Liver (tissue), 9 donors: ENCODE data around the gene MADD. TPM values are rescaled to one million over a fixed set of nuclear protein-coding genes. Genes with fewer than 3 reads are reported as not detected.

Experiments
- DNase-seq: peaks from one replicate; pipeline ENCODE4 v3.0.0-alpha.2; 2017; ENCODE audit warnings: low spot score
- H3K27ac ChIP-seq, 2 donors: one replicate each; pipeline ENCODE4 v1.7.0; 2013; ENCODE audit warnings: inconsistent platforms in 2 of 2, low read length in 2 of 2, control low read depth in 1 of 2, low read depth in 1 of 2, mild to moderate bottlenecking in 1 of 2
- H3K27me3 ChIP-seq, 4 donors: one replicate each; pipeline versions ENCODE4 v1.6.1 to v1.7.0; 2013; ENCODE audit warnings: low read length in 3 of 4, inconsistent platforms in 1 of 4, mild to moderate bottlenecking in 1 of 4, moderate library complexity in 1 of 4; ENCODE audit not compliant: control insufficient read depth in 4 of 4, insufficient read depth in 4 of 4
- H3K36me3 ChIP-seq, 4 donors: one replicate each; pipeline versions ENCODE4 v1.6.1 to v1.7.0; 2013; ENCODE audit warnings: low read length in 3 of 4, mild to moderate bottlenecking in 3 of 4, low read depth in 1 of 4, moderate library complexity in 1 of 4; ENCODE audit not compliant: control insufficient read depth in 4 of 4, insufficient read depth in 3 of 4
- H3K4me1 ChIP-seq, 4 donors: one replicate each; pipeline versions ENCODE4 v1.6.1 to v1.7.0; 2013; ENCODE audit warnings: low read length in 3 of 4, mild to moderate bottlenecking in 3 of 4, moderate library complexity in 1 of 4; ENCODE audit not compliant: control insufficient read depth in 4 of 4, insufficient read depth in 4 of 4
- H3K4me3 ChIP-seq, 3 donors: one replicate each; pipeline versions ENCODE4 v1.6.1 to v1.7.0; 2013; ENCODE audit warnings: low read length in 3 of 3, control low read depth in 1 of 3, low read depth in 1 of 3, mild to moderate bottlenecking in 1 of 3
- H3K9ac ChIP-seq, 2 donors: one replicate each; pipeline ENCODE4 v1.7.0; 2013; ENCODE audit warnings: low read length in 2 of 2, mild to moderate bottlenecking in 2 of 2, moderate library complexity in 2 of 2, control low read depth in 1 of 2, low read depth in 1 of 2
- H3K9me3 ChIP-seq, 4 donors: one replicate each; pipeline versions ENCODE4 v1.6.1 to v1.7.0; 2013; ENCODE audit warnings: low read length in 3 of 4; ENCODE audit not compliant: control insufficient read depth in 4 of 4
- FOXA1 ChIP-seq: IDR thresholded peaks from 2 replicates; pipeline ENCODE4 v1.6.1; 2016; ENCODE audit warnings: antibody characterized with exemption
- HNF4A ChIP-seq, 2 donors: conservative IDR thresholded peaks; 2 replicates each; pipeline ENCODE4 v1.6.1; 2016; ENCODE audit warnings: antibody characterized with exemption in 2 of 2, mild to moderate bottlenecking in 2 of 2
- HNF4G ChIP-seq: IDR thresholded peaks from 2 replicates; pipeline ENCODE4 v1.6.1; 2016; ENCODE audit warnings: antibody characterized with exemption
- JUND ChIP-seq, 2 donors: IDR thresholded peaks; 2 replicates each; pipeline ENCODE4 v1.6.1; 2016; ENCODE audit warnings: antibody characterized with exemption in 2 of 2
- MAX ChIP-seq: IDR thresholded peaks from 2 replicates; pipeline ENCODE4 v1.6.1; 2016; ENCODE audit warnings: antibody characterized with exemption
- NR2F2 ChIP-seq: IDR thresholded peaks from 2 replicates; pipeline ENCODE4 v1.6.1; 2016; ENCODE audit warnings: antibody characterized with exemption
- SP1 ChIP-seq: IDR thresholded peaks from 2 replicates; pipeline ENCODE4 v1.6.1; 2018; ENCODE audit warnings: antibody characterized with exemption, mild to moderate bottlenecking
- TAF1 ChIP-seq: conservative IDR thresholded peaks from 2 replicates; pipeline ENCODE4 v1.6.1; 2016; ENCODE audit warnings: antibody characterized with exemption, mild to moderate bottlenecking
- YY1 ChIP-seq: IDR thresholded peaks from 2 replicates; pipeline ENCODE4 v1.6.1; 2016; ENCODE audit warnings: antibody characterized with exemption, mild to moderate bottlenecking
- WGBS: extraction: QIAGEN DNeasy Blood & Tissue Kit; methylation state at CpG from one replicate; pipeline ENCODE4 v1.1.7; 2013; 5-methylcytosine and 5-hydroxymethylcytosine counted together
- polyA plus RNA-seq, 2 donors: library from polyadenylated mRNA; stranded (reverse) in 1 of 2; unstranded in 1 of 2; fragments of 200-250 nt in 1 of 2; fragments of >200 nt in 1 of 2; fragmentation: Nextera tagmentation in 1 of 2; extraction: Ambion mirVana in 1 of 2; gene quantifications; one replicate each; pipeline versions ENCODE4 v1.2.1 to v1.2.3, GENCODE V29; 2013 to 2015
- total RNA-seq, 2 donors: library from RNA; depleted of rRNA; stranded (reverse); fragments of >200 nt; gene quantifications; one replicate each; pipeline ENCODE4 v1.2.3, GENCODE V29; 2014
- TF ChIP-seq, protein P1 (sequence below): fragments of 150-350 bp; IDR thresholded peaks from 2 replicates; pipeline ENCODE4 v1.5.1; 2017; ENCODE audit warnings: improper control_type of control experiment, low read depth, low read length; ENCODE audit not compliant: missing input control
- TF ChIP-seq, protein P2 (sequence below): IDR thresholded peaks from 2 replicates; pipeline ENCODE4 v1.6.1; 2016; ENCODE audit warnings: antibody characterized with exemption
- TF ChIP-seq, protein P3 (sequence below): IDR thresholded peaks from 2 replicates; pipeline ENCODE4 v1.6.1; 2016; ENCODE audit warnings: antibody characterized with exemption
- donor health status: healthy.
- donor health status: healthy.
- donor health status: healthy.
- donor health status: healthy.
- donor health status: healthy.

Gene MADD
- total and polyA plus RNA-seq, 4 donors, result 9.9 to 20.5 (median 11.1) TPM

DNA sequence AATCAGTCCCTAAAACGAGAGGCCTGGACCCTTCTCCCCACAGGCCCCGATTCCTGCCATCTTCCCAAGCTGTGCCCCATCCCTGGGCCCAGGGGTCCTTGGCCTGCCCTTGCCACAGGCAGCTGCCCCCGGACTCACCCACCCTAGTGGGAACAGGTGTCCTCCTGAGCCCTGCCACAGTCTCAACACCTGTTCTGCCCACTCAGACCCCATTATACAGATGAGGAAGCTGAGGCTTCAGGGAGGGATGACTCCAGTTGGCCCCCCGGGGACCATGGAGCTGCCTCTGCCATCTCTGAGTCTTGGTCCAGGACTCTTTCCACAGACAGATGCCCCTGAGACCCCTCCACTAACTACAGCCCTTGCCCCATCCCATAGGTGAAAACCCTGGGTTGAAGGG lies 66.7 kb downstream of the MADD start:
- Histone ChIP-seq H3K27me3 (no peaks in the 10 kb centered on the region), H3K36me3 (no peaks in the 10 kb centered on the region), H3K9me3 (no peaks in the 10 kb centered on the region), H3K9ac (no peak overlapping the region), H3K4me1 (no peaks in the 10 kb centered on the region), H3K27ac (no peak overlapping the region), H3K4me3 (no peak overlapping the region)
- TF ChIP-seq, protein P1, sequence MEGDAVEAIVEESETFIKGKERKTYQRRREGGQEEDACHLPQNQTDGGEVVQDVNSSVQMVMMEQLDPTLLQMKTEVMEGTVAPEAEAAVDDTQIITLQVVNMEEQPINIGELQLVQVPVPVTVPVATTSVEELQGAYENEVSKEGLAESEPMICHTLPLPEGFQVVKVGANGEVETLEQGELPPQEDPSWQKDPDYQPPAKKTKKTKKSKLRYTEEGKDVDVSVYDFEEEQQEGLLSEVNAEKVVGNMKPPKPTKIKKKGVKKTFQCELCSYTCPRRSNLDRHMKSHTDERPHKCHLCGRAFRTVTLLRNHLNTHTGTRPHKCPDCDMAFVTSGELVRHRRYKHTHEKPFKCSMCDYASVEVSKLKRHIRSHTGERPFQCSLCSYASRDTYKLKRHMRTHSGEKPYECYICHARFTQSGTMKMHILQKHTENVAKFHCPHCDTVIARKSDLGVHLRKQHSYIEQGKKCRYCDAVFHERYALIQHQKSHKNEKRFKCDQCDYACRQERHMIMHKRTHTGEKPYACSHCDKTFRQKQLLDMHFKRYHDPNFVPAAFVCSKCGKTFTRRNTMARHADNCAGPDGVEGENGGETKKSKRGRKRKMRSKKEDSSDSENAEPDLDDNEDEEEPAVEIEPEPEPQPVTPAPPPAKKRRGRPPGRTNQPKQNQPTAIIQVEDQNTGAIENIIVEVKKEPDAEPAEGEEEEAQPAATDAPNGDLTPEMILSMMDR, result no peak
- DNase-seq, result no peak
- 94% methylated on average over 4 of the region's 4 CpGs for WGBS

DNA sequence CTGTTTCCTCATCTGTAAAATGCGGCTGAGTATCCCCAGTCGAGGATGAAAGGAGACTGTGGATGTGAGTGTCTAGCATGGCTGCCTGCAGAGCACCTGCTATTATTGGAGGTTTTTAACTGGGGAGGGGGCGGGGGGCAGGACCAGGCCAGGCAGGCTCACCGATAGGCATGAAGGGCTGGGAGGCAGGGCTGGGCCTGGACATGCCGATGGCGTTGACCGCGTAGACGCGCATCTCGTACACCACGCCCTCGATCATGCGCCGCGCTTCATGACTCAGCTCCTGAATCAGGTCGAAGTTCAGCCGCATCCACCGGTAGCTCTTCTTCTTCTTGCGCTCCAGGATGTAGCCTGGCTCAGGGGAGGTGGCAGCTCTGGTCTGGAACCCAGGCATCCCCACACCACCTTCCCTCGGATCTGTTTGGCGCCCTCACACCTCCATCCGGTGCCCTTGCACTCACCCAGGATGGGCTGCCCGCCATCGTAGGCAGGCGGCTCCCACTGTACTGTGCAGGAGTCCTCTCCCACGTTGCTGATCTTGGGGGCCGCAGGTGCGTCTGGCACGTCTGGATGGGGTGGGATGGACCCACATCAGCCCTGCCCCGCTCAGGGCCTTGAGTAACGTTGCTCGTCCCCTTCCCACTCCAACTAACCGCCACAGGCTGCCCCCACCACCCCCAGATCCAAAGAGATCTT lies 67.4 kb downstream of the MADD start:
- Histone ChIP-seq H3K4me1 (no peaks in the 10 kb centered on the region), H3K4me3 (no peak overlapping the region), H3K9me3 (no peaks in the 10 kb centered on the region), H3K27me3 (no peaks in the 10 kb centered on the region), H3K36me3 (no peaks in the 10 kb centered on the region), H3K9ac (no peak overlapping the region), H3K27ac (no peak overlapping the region)
- WGBS, result 93% methylated on average over 34 of the region's 34 CpGs
- TF ChIP-seq, protein P2, sequence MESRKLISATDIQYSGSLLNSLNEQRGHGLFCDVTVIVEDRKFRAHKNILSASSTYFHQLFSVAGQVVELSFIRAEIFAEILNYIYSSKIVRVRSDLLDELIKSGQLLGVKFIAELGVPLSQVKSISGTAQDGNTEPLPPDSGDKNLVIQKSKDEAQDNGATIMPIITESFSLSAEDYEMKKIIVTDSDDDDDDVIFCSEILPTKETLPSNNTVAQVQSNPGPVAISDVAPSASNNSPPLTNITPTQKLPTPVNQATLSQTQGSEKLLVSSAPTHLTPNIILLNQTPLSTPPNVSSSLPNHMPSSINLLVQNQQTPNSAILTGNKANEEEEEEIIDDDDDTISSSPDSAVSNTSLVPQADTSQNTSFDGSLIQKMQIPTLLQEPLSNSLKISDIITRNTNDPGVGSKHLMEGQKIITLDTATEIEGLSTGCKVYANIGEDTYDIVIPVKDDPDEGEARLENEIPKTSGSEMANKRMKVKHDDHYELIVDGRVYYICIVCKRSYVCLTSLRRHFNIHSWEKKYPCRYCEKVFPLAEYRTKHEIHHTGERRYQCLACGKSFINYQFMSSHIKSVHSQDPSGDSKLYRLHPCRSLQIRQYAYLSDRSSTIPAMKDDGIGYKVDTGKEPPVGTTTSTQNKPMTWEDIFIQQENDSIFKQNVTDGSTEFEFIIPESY, result no peak
- no peak for TF ChIP-seq HNF4A (conservative IDR thresholded peaks at IDR 0.05)
- no peak for TF ChIP-seq TAF1
- no peak for TF ChIP-seq HNF4G
- TF ChIP-seq, protein P3, sequence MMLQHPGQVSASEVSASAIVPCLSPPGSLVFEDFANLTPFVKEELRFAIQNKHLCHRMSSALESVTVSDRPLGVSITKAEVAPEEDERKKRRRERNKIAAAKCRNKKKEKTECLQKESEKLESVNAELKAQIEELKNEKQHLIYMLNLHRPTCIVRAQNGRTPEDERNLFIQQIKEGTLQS, result no peak
- TF ChIP-seq, protein P1, result no peak
- no peak for DNase-seq

- DNase-seq, result no peak
- Histone ChIP-seq H3K9ac (no peak overlapping the region), H3K4me3 (no peak overlapping the region), H3K27ac (no peak overlapping the region), H3K27me3 (no peaks in the 10 kb centered on the region), H3K36me3 (no peaks in the 10 kb centered on the region), H3K9me3 (no peaks in the 10 kb centered on the region), H3K4me1 (no peaks in the 10 kb centered on the region)
- no peak for TF ChIP-seq TAF1
- no peak for TF ChIP-seq MAX
- TF ChIP-seq, protein P3, result no peak
- no peak for TF ChIP-seq NR2F2
- no peak for TF ChIP-seq SP1
- no peak for TF ChIP-seq YY1
- no peak for TF ChIP-seq JUND (IDR thresholded peaks at IDR 0.05)
- no peak for TF ChIP-seq FOXA1
- WGBS, result 93% methylated on average over 27 of the region's 27 CpGs
Observed at GRCh38 chr11:47338396-47339241, 68.7 kb downstream of the MADD start.
